Stimulated activated naive CD8-positive, alpha-beta T cell treated with anti-CD3 and anti-CD28 coated beads, Interleukin-15, Interleukin-2, amounts not matched to agents 100 U/mL and 50 U/mL, for 24 hours (primary cell): Measurements from ENCODE around the gene DLGAP5.

ENCODE experiments used
- ATAC-seq: fragments of 150-1000 bp; cut with Tn5 transposase; one replicate; pipeline ENCODE4 v1.10.0; 2021
- DNase-seq: peaks from one replicate; pipeline ENCODE4 v3.0.0; 2021

DLGAP5 gene

DNA sequence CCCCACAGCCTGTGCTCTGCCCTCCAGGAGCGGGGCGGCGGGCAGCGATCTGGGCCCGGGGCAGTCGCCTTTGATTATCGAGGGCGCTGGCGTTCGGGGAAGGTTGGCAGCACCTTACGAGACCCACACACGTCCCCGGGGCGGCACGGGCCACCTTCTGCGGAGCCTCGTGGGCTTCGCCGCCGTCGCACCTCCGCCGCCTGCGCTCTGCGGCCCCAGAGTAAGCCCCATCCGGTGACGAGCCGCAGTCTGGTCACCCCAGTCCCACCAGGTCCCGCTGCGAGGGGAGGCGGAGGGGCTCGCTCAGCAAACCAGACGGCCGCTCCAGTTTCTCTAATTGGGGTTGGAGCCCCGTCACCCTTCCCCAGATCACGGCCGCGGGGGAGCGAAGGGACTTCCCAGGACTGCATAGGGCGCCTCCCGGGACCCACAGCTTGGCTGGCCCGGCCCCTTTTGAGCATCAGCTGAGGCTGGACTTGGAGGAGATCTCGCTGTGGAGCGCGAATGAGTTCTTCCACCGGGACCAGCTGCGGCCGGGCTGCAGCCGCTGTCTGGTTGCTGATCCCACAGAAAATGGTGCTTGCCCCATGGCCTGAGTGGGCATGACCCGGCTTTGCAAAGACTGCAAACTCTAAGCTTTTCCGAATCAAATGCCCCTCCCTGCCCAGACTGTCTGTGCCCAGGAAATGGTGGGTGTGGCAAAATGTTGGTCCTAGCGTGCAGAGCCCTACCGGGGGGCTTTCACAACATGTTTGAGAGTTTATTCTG, 61.8 kb downstream of the DLGAP5 start:
- DNase-seq (peak; percentile 61), ATAC-seq (peak; percentile 70)

DNA sequence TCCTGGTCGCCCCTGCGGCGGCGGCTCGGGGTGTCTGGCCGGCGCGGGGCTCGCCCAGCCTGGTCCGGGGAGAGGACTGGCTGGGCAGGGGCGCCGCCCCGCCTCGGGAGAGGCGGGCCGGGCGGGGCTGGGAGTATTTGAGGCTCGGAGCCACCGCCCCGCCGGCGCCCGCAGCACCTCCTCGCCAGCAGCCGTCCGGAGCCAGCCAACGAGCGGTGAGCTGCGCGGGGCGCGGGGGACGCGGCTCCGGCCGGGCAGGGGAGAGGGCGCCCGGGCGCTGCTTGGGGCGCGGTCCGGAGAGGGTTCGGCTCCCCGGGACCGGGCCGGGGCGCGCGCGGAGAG, 62.3 kb downstream of the DLGAP5 start, which contains the start of gene LGALS3:
Gene LGALS3 (plus strand): TSS at position 167 of the 342 bp plus-strand sequence. CDS start 8,122 bp downstream, outside the sequence.
- ATAC-seq, result peak; percentile 58
- DNase-seq, result peak; percentile 36

DNA sequence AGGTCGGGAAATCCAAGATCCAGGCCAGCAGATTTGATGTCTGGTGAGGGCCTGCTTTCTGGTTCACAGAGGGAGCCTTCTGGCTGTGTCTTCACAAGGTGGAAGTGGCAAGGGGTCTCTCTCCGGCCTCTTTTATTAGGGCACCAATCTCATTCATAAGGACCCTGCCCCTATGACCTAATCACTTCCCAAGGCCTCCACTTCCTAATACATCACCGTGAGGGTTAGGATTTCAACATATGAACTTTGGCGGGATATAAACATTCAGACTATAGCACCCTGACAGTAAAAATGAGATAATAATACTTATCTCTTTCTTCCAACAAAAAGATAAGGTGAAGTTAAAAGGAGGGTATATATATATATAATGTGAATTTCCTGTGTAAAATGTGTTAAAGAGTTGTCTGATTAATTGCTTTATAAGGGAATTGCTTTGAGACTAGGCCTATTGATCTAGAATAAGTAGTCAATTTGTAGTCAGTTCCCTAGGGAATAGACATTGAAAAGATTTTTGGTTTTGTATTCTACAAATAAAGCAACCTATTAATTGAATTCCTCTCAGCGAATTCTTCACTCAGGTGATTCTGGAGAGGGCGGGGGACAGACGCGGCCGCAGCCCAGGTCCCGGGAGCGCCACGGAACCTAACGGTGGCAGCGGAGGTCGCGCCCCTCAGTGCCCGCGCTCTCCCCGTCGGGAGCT, 62.8 kb downstream of the DLGAP5 start:
- no peak for ATAC-seq
- DNase-seq, result no peak

DNA sequence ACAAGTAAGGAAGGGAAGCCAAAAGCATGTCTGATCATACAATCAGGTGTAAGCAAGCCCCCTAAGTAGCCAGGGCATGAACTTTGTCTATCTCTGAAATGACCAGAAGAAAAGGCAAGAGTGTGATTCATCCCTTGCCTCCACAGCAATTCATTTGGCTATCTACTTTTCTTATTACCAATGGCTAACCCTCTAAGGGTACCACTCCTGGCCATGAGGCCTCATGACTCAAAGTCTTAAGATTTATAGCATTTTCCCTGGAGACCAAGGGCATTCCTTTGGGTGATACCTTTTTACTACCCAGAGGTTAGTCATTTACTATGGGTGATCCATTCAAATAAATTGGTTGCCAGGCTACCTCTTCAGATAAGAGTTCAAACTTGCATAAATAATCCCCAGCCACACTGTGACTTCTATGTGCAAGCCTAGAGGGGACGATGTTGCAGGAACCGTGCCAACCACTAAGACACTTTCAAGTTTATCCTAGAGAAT, 63.9 kb downstream of the DLGAP5 start:
- ATAC-seq, result no peak
- DNase-seq, result no peak

DNA sequence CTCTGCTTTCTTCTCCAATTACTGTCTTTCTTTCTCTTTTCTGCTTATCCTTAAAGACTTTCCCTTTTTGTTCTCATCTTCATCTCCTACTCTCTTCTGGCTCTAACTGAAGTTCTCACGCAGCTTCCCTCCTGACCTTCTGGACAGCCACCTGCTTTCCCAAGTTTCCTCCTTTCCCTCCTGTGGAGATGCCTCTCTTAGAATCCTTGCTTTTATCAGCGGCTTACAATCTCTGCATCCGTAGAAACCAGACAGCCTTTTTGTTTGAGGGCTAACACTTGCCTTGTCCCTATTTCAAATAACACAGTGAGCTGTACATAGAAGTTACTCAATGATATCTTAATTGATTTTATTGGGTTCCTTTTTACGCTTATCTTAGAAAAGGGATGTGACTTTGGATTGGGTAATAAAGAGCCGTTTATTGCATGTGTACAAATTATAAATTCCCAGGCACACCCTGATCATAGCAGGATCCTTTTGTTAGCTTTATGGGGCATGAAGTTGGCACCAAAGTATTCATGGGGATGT, 64.4 kb downstream of the DLGAP5 start:
- DNase-seq (no peak), ATAC-seq (no peak)

DNA sequence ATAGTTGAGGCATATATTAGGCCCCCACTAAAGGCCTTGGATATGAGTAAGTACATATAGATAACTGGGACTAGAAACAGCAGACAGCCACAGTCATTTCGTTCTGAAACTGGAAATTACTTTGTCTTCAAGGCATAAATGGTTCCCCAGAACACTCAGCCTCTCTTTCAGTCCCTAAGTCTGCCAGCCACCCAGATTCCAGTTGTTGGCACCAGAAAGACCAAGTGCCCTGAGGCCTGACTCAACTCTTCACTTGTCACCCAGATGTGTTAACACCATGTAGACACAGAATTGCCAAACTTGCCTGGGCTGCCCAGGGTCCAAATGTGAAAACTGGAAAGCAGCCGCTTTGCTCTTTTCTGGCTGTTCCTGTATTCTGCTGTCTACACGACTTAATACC, 65.4 kb downstream of the DLGAP5 start:
- ATAC-seq (no peak), DNase-seq (no peak)

DNA sequence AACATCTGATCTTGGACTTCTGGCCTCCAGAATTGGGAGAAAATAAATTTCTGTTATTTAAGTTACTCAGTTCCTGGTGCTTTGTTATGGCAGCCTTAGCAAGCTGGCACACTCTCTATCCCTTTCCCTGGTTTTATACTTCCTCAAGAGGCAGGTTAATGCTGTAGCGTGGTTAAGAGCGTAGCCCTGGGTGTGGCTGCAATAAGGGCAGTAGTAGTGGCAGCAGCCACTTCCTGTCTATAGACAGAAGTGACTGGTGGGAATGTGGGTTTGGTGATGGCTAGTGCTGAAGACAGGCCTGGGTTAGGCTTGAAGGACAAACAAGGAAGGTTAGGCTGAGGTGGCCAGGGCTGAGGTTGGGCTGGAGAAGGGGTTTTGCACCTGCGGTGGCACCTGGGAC, 66.0 kb downstream of the DLGAP5 start:
- DNase-seq (no peak), ATAC-seq (no peak)

DNA sequence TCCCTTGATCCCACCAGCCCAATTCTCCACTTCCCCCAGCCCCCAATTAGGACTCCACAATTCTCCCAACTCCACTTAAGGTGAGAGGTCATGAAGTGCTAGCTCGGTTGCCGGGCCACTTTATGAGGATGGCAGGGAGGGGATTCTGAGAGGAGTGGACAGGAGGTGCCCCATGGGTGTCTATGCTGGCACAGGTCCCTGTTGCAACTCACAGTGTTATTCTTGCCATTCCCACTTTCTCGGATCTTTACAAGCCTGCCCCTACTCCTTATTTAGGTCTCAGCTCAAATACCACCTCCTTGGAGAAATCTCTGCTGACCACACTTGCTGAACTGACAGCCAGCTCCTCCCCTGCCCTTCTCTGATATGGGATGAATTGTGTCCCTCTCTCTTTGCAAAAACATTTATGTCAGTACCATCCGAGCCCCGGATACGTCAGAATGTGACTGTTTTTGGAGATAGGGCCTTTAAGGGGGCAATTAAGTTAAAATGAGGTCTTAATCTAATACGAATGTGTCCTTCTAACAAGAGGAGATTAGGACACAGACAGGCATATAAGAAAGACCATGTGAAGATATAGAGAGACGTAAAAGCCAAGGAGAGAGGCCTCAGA, 66.5 kb downstream of the DLGAP5 start:
- no peak for DNase-seq
- ATAC-seq, result no peak

DNA sequence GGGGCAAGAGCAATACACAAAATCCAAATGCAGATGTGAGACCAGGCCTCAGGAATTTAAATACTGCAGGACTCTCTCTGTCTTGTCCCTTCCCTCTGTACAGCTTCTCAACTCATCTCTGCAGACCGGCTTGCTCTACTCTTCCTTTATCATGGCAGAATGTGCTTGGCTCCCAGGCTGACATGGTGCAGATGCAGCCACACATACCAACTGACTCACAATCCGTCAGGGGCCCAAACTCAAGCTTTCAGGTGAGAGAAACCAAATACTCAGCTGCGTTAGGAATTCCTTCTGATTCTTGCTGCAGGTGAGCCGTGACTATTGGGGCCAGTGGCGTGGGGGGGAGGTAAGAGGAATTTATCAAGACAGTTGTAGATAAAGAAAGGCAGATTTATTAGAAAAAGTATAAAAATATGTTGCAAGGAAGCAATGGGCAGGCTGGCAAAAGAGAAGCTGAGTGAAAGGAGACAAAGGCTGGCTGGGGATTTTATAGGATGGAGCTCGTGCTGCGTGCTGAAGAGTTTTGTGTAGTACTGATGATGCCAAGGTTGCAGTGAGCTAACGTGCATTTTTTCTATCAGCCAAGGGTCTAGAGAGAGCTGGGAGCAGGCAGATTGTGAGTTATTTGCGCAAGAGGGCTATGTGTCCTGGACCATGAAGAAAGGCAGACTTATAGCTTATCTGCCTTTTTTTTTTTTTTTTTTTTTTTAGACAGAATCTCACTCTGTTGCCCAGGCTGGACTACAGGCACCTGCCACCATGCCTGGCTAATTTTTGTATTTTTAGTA, 67.3 kb downstream of the DLGAP5 start:
- DNase-seq (no peak), ATAC-seq (no peak)

DNA sequence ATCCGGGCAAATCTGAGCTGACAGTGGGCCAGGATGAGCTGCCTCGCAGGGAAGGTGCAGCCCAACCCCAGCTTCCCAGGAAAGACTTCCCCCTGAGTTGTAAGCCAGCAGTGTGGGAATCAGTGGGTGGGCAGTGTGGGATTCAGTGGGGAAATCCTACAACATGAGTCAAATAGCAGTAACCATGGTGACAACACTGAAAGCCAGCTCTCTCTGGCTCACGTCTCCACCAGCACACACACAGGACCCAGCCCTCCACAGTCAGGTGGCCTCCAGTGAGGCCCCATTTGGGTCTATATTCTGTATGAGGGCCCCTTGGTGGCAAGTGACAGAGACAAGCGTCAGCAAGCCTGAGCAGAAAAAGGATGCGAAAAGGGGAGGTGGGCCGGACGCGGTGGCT, 68.3 kb downstream of the DLGAP5 start:
- ATAC-seq (no peak), DNase-seq (no peak)

DNA sequence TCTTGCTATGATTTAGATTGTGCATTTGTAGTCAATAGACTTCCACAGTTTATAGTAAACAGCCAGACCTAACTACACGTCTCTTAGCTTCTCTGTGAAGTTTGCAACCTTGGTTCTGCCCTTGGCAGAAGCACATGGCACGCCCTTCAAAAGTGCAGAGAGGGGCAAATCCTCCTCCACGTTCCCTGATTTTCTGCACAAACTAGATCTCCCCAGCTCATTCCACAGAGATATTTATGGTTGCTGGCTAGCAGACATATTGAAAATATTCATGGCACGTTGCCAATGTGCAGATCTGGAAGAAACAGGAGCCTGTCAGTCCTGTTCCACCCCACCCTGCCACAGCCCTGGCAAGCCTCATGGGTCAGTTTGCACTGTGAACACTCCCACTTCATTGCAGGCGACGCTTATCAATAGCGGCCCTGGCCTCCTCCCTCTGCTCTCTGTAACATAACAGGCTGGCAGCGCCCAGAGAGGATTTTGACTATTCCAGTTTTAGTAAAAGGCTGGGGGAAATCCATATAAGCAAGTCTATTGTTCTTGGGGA, 68.9 kb downstream of the DLGAP5 start:
- DNase-seq, result no peak

DNA sequence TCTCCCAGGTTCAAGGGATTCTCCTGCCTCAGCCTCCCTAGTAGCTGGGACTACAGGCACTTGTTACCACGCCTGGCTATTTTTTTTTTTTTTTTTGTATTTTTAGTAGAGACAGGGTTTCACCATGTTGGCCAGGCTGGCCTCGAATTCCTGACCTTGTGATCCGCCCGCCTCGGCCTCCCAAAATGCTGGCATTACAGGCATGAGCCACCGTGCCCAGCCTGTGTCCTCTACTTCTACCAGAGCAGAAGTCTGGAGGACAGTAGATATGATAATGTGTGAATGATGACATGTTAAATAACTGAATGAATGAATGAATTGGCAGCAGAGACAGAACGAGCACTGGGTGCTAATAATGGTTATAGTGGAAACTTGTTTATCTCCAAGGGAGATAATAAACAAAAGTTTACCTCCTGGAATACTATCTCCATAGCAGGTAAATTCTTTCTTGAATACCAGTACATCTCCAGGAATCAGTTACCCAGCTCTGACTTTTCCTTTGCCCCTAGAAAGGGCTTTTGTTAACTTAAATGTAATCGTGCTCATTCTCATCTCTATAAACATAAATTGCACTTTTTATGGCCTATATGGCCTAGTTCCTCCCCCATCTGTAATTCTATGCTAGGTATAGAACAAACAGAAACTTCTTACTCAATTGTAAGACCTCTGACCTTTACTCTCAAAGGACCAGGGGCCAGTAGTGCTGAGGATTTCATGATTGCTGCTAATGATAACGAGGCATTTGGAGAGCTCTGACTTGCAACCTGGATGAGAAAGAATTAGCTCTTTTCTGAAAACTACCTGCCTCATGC, 69.6 kb downstream of the DLGAP5 start:
- ATAC-seq, result no peak
- DNase-seq, result no peak

More for the DNA sequence above, 68.9 kb downstream of the DLGAP5 start:
- no peak for ATAC-seq

DNA sequence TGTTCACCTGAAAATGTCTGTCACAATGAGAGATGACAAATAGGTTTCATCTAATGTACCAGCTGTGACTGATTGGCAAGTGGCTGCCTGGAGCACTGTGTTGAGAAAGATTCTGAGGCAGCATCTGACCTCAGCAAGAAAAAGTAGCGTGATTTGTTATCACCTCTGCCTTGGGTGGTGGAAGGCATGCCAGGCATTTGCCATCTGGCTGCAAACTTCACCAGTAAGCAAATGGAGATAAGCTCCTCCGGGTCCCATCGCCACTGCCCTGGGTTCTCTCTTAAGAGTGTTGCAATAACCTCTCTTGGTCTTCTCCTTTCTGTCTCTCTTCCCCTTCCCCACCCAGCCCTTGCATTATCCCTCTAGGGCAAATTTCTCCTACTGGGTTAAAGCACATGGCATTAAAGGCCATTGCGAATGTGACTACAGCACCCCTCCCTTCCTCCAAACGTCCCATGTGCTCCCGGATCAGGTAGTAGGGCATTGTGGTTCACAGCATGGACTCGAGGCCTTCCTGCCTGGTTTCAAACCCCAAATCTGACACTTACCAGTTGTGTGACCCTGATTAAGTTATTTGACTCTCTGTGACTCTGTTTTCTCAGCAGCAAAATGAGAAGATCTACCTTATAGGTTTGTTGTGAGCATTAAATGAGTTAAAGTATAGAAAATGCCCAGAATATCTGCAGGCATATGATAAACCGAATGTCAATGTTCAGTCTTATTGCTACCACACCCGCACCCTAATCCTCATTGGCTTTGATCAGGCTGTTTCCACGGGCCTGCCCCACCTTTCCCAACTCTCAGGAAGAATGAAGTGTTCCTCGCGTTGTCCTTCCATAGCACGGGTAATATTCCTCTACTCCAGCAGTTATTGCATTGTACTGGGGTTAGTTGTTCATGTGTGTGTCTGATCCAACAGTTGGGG, 70.6 kb downstream of the DLGAP5 start:
- no peak for DNase-seq
- no peak for ATAC-seq

DNA sequence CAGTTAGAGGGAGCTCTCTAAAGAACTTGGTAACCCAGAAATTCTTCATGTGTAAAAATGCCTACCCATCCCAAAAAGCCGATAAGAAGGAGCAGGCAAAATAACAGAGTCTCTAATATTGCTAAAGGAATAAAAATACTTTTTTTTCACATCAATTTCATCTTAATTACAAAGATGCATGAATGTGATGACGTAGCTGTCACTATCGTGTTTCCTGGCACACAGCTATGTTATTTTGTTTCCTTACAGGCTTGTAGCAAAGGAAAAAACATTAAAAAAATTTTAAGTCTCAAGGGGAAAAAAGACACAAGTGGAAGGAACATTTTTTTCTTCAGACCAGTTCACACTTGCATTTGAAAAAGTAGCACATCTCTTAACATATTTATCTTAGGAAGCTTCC, 72.6 kb downstream of the DLGAP5 start:
- ATAC-seq (no peak), DNase-seq (no peak)

DNA sequence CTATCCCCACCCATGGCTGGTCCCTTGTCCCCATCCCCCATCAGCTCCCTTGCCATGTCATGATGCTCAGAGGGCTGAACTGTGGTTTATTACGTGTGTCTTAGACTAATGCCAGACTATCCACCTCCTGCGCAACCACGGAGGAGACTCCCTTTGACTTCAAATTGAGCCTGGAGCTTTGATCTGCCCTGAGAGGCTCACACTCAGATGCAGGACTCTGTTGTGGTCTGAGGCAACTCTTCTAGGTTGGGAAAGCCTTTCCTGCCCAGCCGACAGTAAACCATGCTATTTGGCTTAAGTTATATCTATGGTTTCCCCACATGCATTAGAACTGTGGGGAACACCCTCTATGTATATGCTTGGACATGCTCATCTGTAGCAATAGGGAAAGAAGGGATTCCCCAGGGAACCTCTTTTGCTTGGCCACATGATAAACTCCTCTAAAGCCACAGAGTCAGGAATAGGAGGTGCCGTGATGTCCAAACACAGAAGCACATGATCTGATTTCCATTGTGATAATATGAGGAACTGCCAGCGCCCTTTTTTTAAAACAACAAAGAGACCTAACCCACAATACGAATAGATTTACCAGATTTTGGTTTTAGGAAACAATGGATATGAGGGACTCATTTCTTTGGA, 73.5 kb downstream of the DLGAP5 start:
- no peak for DNase-seq
- ATAC-seq, result no peak

DNA sequence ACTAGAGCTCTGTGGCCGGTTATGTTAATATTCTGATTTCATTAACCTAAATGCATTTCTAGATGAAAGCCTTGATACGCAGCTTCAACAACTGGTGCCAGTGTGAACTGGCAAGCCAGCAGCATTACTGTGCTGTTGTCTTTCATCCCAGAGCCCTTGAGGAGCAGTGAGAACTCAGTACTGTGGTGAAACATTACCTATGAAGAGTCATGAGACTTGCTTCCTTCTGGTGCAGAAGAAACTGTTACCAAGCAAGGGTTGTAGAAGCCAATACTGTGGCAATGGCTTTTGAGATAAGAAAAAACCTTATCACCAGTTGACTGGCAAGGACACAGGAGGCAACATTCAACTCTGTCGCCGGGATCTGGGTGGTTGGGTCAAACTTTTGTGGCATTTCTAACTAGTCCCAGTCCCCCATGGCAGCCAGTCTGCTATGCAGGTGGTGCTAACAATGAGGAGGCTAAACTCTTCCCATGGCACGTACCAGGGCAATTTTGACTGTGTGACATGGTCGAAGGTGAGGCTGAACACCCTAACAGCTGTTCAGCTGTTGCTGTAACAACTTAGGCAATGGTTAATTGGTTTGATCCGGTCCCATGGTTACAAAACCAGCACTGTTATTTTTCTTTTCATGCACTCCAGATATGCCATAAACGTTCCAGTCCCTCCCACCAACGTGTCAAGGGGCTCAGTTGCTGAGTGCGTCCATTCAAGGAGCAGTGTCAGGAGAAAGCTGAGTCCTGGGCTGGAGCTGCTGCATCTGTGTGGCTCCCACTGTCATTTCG, 74.9 kb downstream of the DLGAP5 start:
- DNase-seq, result no peak
- no peak for ATAC-seq

DNA sequence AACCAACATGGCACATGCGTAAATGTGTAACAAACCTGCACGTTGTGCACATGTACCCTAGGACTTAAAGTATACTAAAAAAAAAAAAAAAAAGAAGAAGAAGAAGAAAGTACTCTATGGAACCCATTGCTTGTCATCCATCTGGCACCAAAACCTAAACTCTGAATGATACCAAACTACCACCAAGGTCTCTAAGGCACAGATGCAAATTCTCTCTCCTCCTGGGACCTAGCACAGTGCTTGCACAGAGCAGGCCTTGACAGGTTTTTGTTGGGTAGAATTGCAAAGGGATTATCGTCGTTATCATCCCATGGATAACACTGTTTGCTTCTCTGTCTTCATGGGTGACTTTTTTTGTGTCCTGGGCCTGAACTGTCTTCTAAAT, 75.5 kb downstream of the DLGAP5 start:
- ATAC-seq, result no peak

DNA sequence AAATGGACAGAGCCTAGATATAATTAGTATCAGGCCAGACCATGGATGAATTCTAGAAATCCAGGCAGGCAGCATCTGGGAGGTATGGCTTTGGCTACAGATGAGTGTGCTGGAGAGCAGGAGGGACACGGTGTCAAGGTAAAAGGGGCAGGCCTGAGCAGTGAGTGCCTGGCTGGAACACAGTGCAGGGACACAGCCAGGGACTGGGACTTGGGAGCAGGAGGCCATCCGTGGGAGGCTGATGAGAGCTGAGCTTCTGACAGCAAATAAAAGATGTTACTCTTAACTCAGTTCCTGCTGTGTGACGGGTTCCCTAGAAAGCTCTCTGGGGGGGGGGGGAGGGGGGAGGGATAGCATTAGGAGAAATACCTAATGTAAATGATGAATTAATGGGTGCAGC, 75.9 kb downstream of the DLGAP5 start:
- ATAC-seq (no peak), DNase-seq (no peak)

More for the DNA sequence above, 75.5 kb downstream of the DLGAP5 start:
- DNase-seq, result no peak

DNA sequence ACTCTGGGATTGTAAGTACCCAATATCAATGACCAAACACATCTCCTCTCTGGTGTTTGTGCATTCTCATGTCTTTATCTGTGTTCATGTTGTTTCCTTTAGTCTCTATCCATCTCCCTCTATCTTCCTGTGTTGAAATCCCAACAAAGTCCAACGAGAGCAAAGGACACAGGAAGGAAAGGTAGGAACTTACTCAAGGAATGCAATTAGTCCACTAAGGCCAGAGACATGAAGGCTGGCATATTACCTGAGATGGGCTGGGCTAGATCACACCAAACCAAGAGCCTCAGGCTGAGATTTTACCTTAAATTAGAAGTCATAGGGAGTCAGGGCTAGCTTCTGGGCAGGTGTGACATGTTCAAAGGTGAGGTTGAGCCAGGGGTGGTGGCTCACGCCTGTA, 76.7 kb downstream of the DLGAP5 start:
- ATAC-seq (no peak), DNase-seq (no peak)
